Ishikawa (cell line): ENCODE measurements around the gene LYSMD3.

ENCODE experiments used
- EP300 ChIP-seq: IDR thresholded peaks from 2 replicates; pipeline ENCODE4 v1.6.1; 2012; ENCODE audit warnings: borderline replicate concordance
- NFIC ChIP-seq: IDR thresholded peaks from 2 replicates; pipeline ENCODE4 v1.6.1; 2012
- RAD21 ChIP-seq: IDR thresholded peaks from 2 replicates; pipeline ENCODE4 v1.6.1; 2012; ENCODE audit warnings: low read depth
- TAF1 ChIP-seq: IDR thresholded peaks from 2 replicates; pipeline ENCODE4 v1.6.1; 2012; ENCODE audit warnings: low read depth, mild to moderate bottlenecking
- TCF12 ChIP-seq: IDR thresholded peaks from 2 replicates; pipeline ENCODE4 v1.6.1; 2012; ENCODE audit warnings: low read depth
- TEAD4 ChIP-seq: IDR thresholded peaks from 2 replicates; pipeline ENCODE4 v1.6.1; 2012
- YY1 ChIP-seq: IDR thresholded peaks from 2 replicates; pipeline ENCODE4 v1.6.1; 2012; ENCODE audit warnings: low read depth
- ZBTB7A ChIP-seq: IDR thresholded peaks from 2 replicates; pipeline ENCODE4 v1.6.1; 2012; ENCODE audit warnings: low read depth
- TF ChIP-seq, protein P1 (sequence below): IDR thresholded peaks from 2 replicates; pipeline ENCODE4 v1.6.1; 2012
- TF ChIP-seq, protein P2 (sequence below): IDR thresholded peaks from 2 replicates; pipeline ENCODE4 v1.6.1; 2012
- TF ChIP-seq, protein P3 (sequence below): IDR thresholded peaks from 2 replicates; pipeline ENCODE4 v1.6.1; 2012; ENCODE audit warnings: low read depth, mild to moderate bottlenecking

DNA sequence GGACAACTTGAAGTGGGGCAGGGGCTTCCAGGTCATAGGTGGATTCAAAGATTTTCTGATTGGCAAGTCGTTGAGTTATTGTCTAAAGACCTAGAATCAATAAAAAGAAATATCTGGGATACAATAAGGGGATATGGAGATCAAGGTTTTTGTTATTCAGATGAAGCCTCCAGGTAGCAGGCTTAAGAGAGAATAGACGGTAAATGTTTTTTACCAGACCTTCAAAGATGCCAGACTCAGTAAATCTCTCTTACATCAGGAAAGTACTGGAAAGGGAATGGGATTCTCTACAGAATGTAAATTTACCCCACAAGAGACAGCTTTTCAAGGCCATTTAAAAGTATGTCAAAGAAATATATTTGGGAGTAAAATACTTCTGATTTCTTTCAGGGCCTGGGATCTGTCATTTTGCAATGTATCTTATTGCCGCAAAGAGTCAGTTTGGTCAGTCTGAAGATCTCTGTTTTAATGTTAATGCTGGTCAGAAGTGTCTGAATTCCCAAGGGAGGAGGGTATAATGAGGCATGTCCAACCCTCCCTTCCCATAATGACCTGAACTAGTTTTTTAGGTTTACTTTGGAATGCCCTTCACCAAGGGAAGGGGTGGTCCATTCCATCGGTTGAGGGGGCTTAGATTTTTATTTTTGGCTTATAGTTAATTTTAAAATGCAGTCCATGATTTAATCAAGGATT lies 13.6 kb upstream of the LYSMD3 start:
- TF ChIP-seq EP300: no peak
- no peak for TF ChIP-seq YY1
- no peak for TF ChIP-seq TEAD4
- no peak for TF ChIP-seq TAF1
- no peak for TF ChIP-seq NFIC
- TF ChIP-seq RAD21: no peak
- TF ChIP-seq, protein P1, sequence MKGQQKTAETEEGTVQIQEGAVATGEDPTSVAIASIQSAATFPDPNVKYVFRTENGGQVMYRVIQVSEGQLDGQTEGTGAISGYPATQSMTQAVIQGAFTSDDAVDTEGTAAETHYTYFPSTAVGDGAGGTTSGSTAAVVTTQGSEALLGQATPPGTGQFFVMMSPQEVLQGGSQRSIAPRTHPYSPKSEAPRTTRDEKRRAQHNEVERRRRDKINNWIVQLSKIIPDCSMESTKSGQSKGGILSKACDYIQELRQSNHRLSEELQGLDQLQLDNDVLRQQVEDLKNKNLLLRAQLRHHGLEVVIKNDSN: no peak
- TF ChIP-seq, protein P2, sequence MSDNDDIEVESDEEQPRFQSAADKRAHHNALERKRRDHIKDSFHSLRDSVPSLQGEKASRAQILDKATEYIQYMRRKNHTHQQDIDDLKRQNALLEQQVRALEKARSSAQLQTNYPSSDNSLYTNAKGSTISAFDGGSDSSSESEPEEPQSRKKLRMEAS: no peak
- TF ChIP-seq ZBTB7A: no peak
- TF ChIP-seq, protein P3, sequence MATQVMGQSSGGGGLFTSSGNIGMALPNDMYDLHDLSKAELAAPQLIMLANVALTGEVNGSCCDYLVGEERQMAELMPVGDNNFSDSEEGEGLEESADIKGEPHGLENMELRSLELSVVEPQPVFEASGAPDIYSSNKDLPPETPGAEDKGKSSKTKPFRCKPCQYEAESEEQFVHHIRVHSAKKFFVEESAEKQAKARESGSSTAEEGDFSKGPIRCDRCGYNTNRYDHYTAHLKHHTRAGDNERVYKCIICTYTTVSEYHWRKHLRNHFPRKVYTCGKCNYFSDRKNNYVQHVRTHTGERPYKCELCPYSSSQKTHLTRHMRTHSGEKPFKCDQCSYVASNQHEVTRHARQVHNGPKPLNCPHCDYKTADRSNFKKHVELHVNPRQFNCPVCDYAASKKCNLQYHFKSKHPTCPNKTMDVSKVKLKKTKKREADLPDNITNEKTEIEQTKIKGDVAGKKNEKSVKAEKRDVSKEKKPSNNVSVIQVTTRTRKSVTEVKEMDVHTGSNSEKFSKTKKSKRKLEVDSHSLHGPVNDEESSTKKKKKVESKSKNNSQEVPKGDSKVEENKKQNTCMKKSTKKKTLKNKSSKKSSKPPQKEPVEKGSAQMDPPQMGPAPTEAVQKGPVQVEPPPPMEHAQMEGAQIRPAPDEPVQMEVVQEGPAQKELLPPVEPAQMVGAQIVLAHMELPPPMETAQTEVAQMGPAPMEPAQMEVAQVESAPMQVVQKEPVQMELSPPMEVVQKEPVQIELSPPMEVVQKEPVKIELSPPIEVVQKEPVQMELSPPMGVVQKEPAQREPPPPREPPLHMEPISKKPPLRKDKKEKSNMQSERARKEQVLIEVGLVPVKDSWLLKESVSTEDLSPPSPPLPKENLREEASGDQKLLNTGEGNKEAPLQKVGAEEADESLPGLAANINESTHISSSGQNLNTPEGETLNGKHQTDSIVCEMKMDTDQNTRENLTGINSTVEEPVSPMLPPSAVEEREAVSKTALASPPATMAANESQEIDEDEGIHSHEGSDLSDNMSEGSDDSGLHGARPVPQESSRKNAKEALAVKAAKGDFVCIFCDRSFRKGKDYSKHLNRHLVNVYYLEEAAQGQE: no peak
- no peak for TF ChIP-seq TCF12
